GM18951 (cell line): ENCODE data around the gene SAMD14.
A peak's percentile ranks its signal among the peaks of the same experiment; 100 is the strongest.

Experiments
- POLR2A ChIP-seq: IDR thresholded peaks from 4 replicates; pipeline ENCODE4 v1.6.1; 2011; ENCODE audit warnings: mild to moderate bottlenecking; ENCODE audit not compliant: insufficient read length, insufficient read depth; ENCODE audit errors: extremely low read depth
- in situ Hi-C: fragments of 300-500 bp; cut with MboI; formaldehyde crosslinking; loops from one replicate; pipeline ENCODE4 v1.12.0; 2022; ENCODE audit warnings: low sequenced_read_pairs, mixed read lengths, inconsistent platforms; ENCODE audit not compliant: unreplicated experiment

Gene SAMD14

DNA sequence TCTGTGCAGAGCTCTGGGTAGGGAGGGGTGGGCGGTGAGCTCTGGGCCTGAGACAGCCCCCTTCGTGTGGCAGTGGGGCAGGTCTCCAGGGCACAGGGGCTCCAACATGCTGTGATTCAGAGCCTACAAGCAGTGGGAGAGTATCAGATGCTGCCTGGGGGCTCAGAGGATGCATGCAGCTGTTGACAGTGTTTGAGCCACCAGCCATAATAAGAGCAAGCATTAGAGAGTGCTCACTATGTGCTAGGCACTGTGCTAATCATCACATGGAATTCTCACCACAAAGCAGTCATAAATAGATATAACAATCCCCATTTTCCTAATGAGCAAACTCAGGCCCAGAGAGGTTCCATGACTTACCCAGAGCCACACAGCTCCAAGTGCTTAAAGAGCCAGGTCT is 26.7 kb downstream of the SAMD14 start:
- in situ Hi-C loops: no loop called here
- TF ChIP-seq POLR2A: no peak

DNA sequence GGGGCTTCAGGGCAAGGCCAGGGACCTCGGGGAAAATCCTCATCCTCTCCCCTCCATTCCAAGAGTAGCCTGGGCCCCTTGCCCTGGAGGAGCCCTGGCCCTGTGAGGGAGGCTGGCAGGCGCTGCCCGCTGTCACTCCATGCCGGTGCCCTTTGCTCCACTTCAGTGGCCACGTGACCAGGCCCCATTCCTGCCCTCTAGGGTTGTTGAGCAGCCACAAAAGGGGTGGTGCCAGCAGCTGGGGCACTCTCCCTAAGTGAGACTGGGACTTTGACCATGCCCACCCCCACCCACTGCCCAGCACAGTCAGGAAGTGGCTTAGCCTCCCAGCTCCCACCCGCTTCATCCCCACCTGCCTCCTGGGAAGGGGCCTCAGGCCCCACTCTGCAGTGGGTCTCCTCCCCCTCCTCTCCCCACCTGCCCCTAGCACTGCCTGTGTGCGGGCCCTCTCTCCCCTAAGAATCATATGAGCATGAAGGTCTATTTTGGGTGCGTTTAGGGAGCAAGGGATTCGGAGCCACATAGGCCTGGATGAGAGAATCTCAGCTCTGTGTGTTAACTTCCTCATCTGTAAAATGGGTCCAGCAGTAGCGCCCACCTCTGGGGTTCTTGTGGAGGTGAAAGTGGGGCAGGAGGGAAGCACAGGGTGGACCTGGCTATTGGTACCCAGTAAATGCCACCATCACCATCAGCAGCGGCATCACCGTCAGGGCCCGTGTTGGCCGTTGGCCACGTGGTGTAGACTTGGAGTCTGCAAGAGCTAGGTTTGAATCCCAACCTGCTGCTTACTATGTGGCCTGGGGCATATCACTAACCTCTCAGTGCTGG is 27.6 kb downstream of the SAMD14 start:
- in situ Hi-C loops: no loop called here
- TF ChIP-seq POLR2A: no peak

GRCh38 chr17:50101346-50102163 is 28.4 kb downstream of the SAMD14 start:
- in situ Hi-C loops: no loop called here
- TF ChIP-seq POLR2A: no peak

DNA sequence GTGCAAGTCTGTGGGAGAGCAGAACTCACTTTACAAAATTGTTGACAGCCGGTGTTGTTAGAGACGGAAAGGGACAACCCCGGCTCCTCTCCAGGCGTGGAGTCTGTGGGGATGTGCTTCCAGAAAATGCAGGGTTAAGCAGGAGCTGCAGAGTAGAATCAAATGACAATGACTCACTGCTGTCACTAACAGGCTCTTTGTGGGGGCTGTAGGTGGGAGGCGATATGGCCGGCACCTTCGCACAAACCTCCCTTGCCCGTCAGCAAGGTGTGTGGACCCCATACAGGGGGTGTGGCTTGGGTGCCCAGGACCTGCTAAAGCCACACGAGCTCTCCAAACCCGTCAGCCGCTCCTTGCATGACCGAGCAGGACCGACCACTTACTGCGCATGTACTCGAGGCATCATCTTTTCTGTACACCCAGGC is 29.0 kb downstream of the SAMD14 start:
- no peak for TF ChIP-seq POLR2A
- in situ Hi-C loops: no loop called here

DNA sequence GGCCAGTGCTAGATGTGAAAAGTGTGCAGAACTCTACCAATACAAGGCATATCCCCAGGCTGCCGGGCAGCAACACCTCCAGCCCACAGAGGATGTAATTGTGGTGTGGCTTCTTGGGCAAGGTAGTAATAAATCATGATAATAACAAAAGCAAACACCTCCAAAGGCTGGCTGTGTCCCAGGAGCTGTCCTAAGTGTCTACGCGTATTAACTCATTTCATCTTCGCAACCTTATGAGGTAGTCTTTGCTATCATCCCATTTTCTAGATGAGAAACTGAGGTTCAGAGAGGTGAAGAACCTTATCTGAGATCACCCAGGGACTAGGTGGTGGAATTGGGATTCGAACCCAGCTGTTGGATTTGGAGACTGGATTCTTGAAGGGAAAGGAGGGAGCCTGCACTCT is 29.5 kb downstream of the SAMD14 start:
- no peak for TF ChIP-seq POLR2A
- in situ Hi-C loops: no loop called here

GRCh38 chr17:50099003-50099402 is 31.0 kb downstream of the SAMD14 start:
- TF ChIP-seq POLR2A: no peak
- in situ Hi-C loops: no loop called here

GRCh38 chr17:50098583-50098982 is 31.4 kb downstream of the SAMD14 start:
- in situ Hi-C loops: no loop called here

GRCh38 chr17:50097926-50098325 is 32.0 kb downstream of the SAMD14 start:
- in situ Hi-C loops: no loop called here
- no peak for TF ChIP-seq POLR2A

More at GRCh38 chr17:50098583-50098982, 31.4 kb downstream of the SAMD14 start:
- TF ChIP-seq POLR2A: no peak

DNA sequence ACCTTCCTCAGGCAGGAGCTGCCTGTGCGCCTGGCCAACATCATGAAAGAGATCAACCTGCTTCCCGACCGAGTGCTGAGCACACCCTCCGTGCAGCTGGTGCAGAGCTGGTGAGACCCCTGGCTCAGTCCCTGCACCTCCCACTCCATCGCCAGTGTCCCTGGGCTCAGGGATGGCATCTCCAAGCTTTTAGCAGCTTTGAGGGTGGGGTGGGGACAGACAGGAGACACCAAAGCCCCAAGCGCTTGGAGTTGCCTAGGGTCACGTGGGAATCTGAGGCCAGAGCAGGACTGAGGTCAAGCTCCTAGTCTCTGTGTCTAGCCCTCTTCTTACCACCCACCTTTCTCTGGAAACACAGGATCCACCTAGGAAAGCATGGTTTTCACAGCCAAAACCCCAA is 32.5 kb downstream of the SAMD14 start:
- in situ Hi-C loops: no loop called here

DNA sequence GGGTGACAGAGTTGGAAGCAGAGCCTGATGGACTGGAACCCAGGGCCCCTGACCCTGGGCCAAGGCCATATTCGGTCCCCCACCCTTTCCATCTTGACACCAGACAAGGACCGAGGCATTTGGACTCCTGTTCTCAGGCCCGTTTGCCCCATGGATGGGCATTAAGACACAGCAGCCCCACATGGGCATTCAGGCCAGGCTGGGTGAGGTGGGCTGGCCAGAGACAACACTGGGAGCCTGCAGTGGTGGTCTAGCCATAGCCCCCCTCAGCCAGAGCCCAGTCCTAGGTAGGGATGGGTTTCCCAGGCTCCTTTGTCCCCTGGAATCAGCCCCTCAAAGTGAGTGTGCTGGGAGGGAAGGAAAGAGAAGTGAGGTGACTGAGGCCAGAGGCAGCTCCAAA is 33.2 kb downstream of the SAMD14 start:
- in situ Hi-C loops: no loop called here
- no peak for TF ChIP-seq POLR2A

More for the DNA sequence above, 32.5 kb downstream of the SAMD14 start:
- no peak for TF ChIP-seq POLR2A

GRCh38 chr17:50096092-50096491 is 33.9 kb downstream of the SAMD14 start:
- in situ Hi-C loops: no loop called here
- no peak for TF ChIP-seq POLR2A

DNA sequence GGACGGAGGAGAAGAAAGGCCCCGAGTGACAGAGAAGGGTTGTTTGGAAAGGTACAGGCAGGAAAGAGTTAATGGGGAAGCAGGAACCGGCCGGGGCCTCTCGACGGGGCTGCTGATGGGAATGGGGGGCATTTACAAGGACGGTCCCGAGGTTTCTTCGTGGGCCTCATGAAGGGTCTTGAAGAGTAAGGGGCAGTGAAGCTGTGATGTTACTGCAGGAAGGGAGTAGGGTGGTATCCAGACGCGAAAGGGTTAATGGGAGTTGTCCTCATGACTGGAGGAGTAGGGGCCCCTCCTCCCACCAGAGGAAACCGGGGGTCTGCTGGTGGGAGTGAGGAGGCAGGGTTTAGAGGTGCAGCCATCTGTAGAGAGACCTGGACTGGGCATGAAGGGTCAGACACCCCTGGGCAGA is 34.3 kb downstream of the SAMD14 start:
- in situ Hi-C loops: no loop called here
- no peak for TF ChIP-seq POLR2A

GRCh38 chr17:50094753-50095619 is 35.0 kb downstream of the SAMD14 start, which contains the start of gene PDK2:
Gene PDK2, plus strand, starts transcription at chr17:50095351. Its CDS starts 85 bp downstream, at chr17:50095436.
- TF ChIP-seq POLR2A: peak; percentile 47
- in situ Hi-C loops: no loop called here

DNA sequence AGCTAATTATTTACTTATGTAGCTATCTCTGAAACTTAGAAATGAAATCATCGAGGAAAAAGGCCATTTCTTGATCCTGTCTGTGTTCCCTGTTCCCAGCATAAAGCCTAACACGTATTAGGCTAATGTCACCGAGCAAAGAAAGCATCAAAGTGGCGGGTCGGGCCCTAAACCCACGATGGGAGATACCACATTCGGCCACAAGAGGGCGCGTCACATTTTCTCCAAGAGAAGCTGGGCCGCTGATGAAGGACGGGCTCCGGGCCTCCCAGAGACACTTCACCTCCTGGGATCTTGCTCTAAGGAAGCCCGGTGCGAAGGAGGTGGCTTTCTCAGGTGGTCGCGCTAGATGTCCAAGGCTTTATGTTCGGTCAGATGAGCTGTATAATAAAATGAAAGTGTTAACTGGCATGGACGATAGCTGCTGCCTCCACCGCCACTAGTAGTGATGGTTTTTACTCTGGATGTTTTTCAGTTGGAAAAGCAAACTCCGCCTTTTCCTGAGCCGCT is 35.7 kb downstream of the SAMD14 start:
- in situ Hi-C loops: no loop called here
- TF ChIP-seq POLR2A: no peak
